VCaP (cell line): ENCODE data around the gene LMTK3.

Source experiments
- H3K27ac ChIP-seq: fragments of 450-650 bp; 2 replicates; pipeline ENCODE4 v1.5.1; 2017
- TF ChIP-seq, protein P1 (sequence below): fragments of 450-650 bp; conservative IDR thresholded peaks from 2 replicates; pipeline ENCODE4 v1.5.1; 2017; ENCODE audit warnings: mild to moderate bottlenecking, moderate library complexity

The LMTK3 gene

DNA sequence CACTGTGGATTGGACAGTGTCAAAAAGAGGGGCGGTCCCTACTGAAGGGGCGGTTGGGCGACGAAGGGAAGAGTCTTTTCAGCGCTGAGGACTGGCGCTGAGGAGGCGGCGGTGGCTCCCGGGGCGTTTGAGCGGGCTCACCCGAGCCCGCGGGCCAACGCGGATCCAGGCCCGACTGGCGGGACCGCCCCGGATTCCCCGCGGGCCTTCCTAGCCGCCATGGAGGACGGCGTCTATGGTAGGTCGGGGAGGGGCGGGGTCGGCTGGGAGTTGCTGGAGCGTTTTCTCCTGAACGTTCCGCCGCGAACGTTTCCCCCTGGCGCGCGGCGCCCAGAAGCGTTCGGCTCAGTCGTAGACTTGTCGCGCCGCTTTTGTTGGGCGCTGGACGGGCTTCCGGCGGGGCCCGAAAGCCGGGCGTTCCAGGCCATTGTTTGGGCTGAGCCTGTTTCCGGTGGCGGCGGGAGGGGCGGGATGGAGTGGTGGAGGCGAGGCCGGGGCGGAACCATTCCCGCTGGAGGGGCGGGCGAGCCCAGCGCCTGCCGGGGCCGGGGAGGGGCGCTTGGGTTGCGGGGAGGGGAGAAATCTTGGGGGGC, 42.2 kb downstream of the LMTK3 start, which contains the start of gene CYTH2:
Gene CYTH2, plus strand, starts transcription at position 81 of the 593 bp plus-strand sequence. Its CDS starts 139 bp downstream, at position 220.
- H3K27ac ChIP-seq, result peak within 1 kb of the TSS; percentile 99
- TF ChIP-seq, protein P1, sequence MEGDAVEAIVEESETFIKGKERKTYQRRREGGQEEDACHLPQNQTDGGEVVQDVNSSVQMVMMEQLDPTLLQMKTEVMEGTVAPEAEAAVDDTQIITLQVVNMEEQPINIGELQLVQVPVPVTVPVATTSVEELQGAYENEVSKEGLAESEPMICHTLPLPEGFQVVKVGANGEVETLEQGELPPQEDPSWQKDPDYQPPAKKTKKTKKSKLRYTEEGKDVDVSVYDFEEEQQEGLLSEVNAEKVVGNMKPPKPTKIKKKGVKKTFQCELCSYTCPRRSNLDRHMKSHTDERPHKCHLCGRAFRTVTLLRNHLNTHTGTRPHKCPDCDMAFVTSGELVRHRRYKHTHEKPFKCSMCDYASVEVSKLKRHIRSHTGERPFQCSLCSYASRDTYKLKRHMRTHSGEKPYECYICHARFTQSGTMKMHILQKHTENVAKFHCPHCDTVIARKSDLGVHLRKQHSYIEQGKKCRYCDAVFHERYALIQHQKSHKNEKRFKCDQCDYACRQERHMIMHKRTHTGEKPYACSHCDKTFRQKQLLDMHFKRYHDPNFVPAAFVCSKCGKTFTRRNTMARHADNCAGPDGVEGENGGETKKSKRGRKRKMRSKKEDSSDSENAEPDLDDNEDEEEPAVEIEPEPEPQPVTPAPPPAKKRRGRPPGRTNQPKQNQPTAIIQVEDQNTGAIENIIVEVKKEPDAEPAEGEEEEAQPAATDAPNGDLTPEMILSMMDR, result no peak

GRCh38 chr19:48468772-48469288, 42.8 kb downstream of the LMTK3 start:
- H3K27ac ChIP-seq, result peak overlapping the region; percentile 99
- TF ChIP-seq, protein P1, result no peak

DNA sequence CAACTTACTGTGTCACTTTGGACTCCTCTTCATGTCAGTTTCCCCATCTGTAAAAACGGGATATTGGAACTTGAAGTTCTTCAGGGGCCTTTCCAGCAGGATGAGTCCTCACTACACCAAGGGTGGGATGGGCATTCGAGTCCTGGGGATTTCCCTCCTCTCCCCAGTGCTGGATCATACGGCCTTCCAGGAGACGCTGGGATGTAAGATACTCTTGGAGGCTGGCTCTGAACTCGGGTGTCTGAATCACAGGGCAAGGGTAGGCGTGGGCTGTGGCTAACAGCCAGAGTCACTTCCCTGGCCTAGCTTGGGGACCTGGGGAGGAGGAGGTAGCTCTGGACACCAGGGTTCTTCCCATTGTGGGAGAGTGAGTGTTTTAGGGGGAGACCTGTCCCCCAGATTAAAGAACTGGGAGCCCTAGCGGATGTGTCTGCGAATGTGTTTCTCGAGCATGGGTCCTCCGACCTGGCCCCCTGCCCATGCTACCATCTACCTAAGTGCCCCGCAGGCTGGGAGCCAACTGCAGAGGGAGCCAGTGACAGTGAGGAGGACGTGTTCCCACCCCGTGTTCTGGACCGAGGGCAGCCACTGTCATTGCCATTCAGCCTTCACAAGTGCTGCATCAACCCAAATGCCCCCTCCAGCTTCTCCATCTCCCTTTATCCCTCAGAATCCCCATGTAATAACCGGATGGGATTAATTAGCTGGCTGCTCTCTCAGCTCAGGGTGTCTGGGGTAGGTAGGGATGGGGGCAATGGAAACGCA, 44.9 kb downstream of the LMTK3 start:
- H3K27ac ChIP-seq, result no peak overlapping the region
- TF ChIP-seq, protein P1, result no peak

DNA sequence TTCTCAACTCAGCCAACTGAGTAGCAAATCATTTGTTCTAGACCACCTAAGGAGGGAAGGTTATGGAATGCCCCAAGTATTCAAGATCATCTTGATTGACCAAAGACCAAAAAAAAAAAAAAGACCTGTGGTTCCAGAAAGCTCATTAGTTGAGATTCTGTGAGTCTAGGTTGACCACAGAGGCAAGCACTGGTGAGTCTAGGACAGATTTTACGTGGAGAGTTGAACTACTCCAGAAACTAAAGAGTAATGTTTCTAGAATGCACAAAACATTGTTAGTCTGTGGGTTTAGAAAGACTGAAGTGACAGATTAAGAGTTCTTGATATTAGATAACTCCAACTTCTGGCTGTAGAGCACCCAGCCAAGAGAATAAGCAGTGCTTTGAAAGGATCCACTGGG, 46.4 kb downstream of the LMTK3 start:
- no peak overlapping the region for H3K27ac ChIP-seq
- TF ChIP-seq, protein P1, result no peak

- no peak overlapping the region for H3K27ac ChIP-seq
- TF ChIP-seq, protein P1, result no peak
These were observed 49.5 kb downstream of the LMTK3 start for GRCh38 chr19:48461982-48462655.

DNA sequence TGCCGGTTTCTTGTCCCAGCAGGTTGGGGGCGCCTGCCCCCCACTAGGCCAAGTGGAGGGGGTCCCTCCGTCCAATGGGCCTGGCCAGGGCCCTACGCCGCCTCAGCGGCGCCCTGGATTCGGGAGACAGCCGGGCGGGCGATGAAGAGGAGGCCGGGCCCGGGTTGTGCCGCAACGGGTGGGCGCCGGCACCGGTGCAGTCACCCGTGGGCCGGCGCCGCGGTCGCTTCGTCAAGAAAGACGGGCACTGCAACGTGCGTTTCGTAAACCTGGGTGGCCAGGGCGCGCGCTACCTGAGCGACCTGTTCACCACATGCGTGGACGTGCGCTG, 50.0 kb downstream of the LMTK3 start:
- TF ChIP-seq, protein P1, result no peak
- no peak overlapping the region for H3K27ac ChIP-seq

- H3K27ac ChIP-seq, result no peak overlapping the region
- TF ChIP-seq, protein P1, result no peak
These were observed 53.6 kb downstream of the LMTK3 start for GRCh38 chr19:48458016-48458415.
